GM12878 (cell line): ENCODE measurements around the gene HOOK2. TPM values are rescaled to one million over a fixed set of nuclear protein-coding genes. Genes with fewer than 3 reads are reported as not detected.

ENCODE experiments used
- ATAC-seq: fragments of 200-7000 bp; cut with Tn5 transposase; 3 replicates; pipeline ENCODE4 v1.9.1; 2020; ENCODE audit warnings: mild to moderate bottlenecking, moderate library complexity
- BruUV-seq: library from RNA; stranded (reverse); fragments of 400-500 nt; replicated peaks from 2 replicates; lab custom pipeline; 2021; lab: Mats Ljungman, UMichigan
- CTCF ChIA-PET: fragments of 300-600 bp; sonication (Branson Sonifier 250); formaldehyde crosslinking; extraction: SDS; loops from one replicate; lab custom pipeline; 2021; ENCODE audit warnings: inconsistent platforms; lab: Yijun Ruan, JAX
- POLR2A ChIA-PET: fragments of 350-600 bp; formaldehyde crosslinking; extraction: SDS; loops from one replicate; lab custom pipeline; 2021; ENCODE audit warnings: inconsistent platforms; lab: Charles Lee
- RAD21 ChIA-PET: fragments of 300-600 bp; sonication (Branson Sonifier 250); formaldehyde crosslinking; loops from one replicate; lab custom pipeline; 2023; ENCODE audit warnings: antibody characterized with exemption; ENCODE audit not compliant: unreplicated experiment; lab: Charles Lee
- SMC1A ChIA-PET: fragments of 300-600 bp; sonication (Branson Sonifier 250); formaldehyde crosslinking; loops from one replicate; lab custom pipeline; 2023; ENCODE audit not compliant: unreplicated experiment, uncharacterized antibody; lab: Charles Lee
- DNase-seq: peaks from one replicate; pipeline ENCODE4 v3.0.0-alpha.2; 2011; ENCODE audit warnings: low read depth, low spot score
- FAIRE-seq: peaks from 3 replicates; lab custom pipeline; 2011; peaks lifted over from hg19 to GRCh38; lab: Jason Lieb, UNC
- H2AFZ ChIP-seq: 2 replicates; pipeline ENCODE4 v1.6.0; 2011; ENCODE audit warnings: low read depth, low read length, control low read depth; ENCODE audit not compliant: control insufficient read depth
- H3K27ac ChIP-seq: 2 replicates; pipeline ENCODE4 v1.5.1; 2011; ENCODE audit warnings: control low read depth; ENCODE audit not compliant: control insufficient read depth, insufficient read depth
- H3K27me3 ChIP-seq, 2 experiments: replicated peaks in 1 of 2; 2 replicates each; pipeline versions ENCODE4 v1.6.0 to v1.6.1; 2011; ENCODE audit warnings: low read length in 1 of 2; ENCODE audit not compliant: control insufficient read depth in 2 of 2, insufficient read depth in 2 of 2
- H3K36me3 ChIP-seq, 2 experiments: 2 replicates each; pipeline ENCODE4 v1.5.1; 2011; ENCODE audit warnings: low read length in 1 of 2; ENCODE audit not compliant: control insufficient read depth in 2 of 2, insufficient read depth in 2 of 2
- H3K4me1 ChIP-seq: 2 replicates; pipeline ENCODE4 v1.6.1; 2011; ENCODE audit warnings: mild to moderate bottlenecking, low read length, moderate library complexity, mixed read lengths; ENCODE audit not compliant: control insufficient read depth, insufficient read depth
- H3K4me2 ChIP-seq: 2 replicates; pipeline ENCODE4 v1.6.0; 2011; ENCODE audit warnings: control low read depth; ENCODE audit not compliant: control insufficient read depth, insufficient read depth
- H3K4me3 ChIP-seq: fragments of 200-600 bp; sonication (generic); 2 replicates; pipeline ENCODE4 v1.5.1; 2016
- H3K79me2 ChIP-seq: 2 replicates; pipeline ENCODE4 v1.6.0; 2011; ENCODE audit warnings: low read length; ENCODE audit not compliant: control insufficient read depth, insufficient read depth
- H3K9ac ChIP-seq: 2 replicates; pipeline ENCODE4 v1.8.0; 2011; ENCODE audit warnings: low read length, control low read depth, mixed read lengths; ENCODE audit not compliant: control insufficient read depth, insufficient read depth
- H3K9me3 ChIP-seq: replicated peaks from 3 replicates; pipeline ENCODE4 v1.5.1; 2011; ENCODE audit warnings: mild to moderate bottlenecking, low read length; ENCODE audit not compliant: control insufficient read depth, insufficient read depth
- H4K20me1 ChIP-seq: 2 replicates; pipeline ENCODE4 v1.6.0; 2011; ENCODE audit not compliant: control insufficient read depth, insufficient read depth
- CBFB ChIP-seq: IDR thresholded peaks from 2 replicates; pipeline ENCODE4 v1.6.1; 2016; ENCODE audit warnings: antibody characterized with exemption, low read depth
- CUX1 ChIP-seq: IDR thresholded peaks from 2 replicates; pipeline ENCODE4 v1.6.1; 2012; ENCODE audit warnings: improper control_type of control experiment, low read depth, low read length; ENCODE audit not compliant: insufficient replicate concordance
- FOS ChIP-seq: IDR thresholded peaks from 3 replicates; pipeline ENCODE4 v1.6.1; 2011; ENCODE audit warnings: borderline replicate concordance; ENCODE audit not compliant: insufficient read length; ENCODE audit errors: extremely low read depth
- IRF3 ChIP-seq: fragments of 450-650 bp; IDR thresholded peaks from 2 replicates; pipeline ENCODE4 v1.6.1; 2014; ENCODE audit warnings: mild to moderate bottlenecking
- MYB ChIP-seq: fragments of 150-350 bp; IDR thresholded peaks from 2 replicates; pipeline ENCODE4 v1.6.1; 2014; ENCODE audit warnings: mild to moderate bottlenecking, low read depth, low read length, borderline replicate concordance
- RAD51 ChIP-seq: fragments of 450-650 bp; IDR thresholded peaks from 2 replicates; pipeline ENCODE4 v1.6.1; 2016; ENCODE audit warnings: moderate library complexity, mild to moderate bottlenecking, inconsistent platforms
- RELB ChIP-seq: fragments of 450-650 bp; IDR thresholded peaks from 2 replicates; pipeline ENCODE4 v1.6.1; 2017; ENCODE audit warnings: low read depth, mild to moderate bottlenecking, moderate library complexity
- REST ChIP-seq: IDR thresholded peaks from 2 replicates; pipeline ENCODE4 v1.6.1; 2012; ENCODE audit warnings: mild to moderate bottlenecking, low read depth, low read length
- SIX5 ChIP-seq: IDR thresholded peaks from 2 replicates; pipeline ENCODE4 v1.6.1; 2011; ENCODE audit warnings: mild to moderate bottlenecking, low read depth, low read length, moderate library complexity; ENCODE audit not compliant: severe bottlenecking
- SMAD1 ChIP-seq: fragments of 450-650 bp; IDR thresholded peaks from 2 replicates; pipeline ENCODE4 v1.6.1; 2018; ENCODE audit warnings: mild to moderate bottlenecking, low read depth; ENCODE audit not compliant: partially characterized antibody
- STAT1 ChIP-seq: fragments of 450-650 bp; conservative IDR thresholded peaks from 2 replicates; pipeline ENCODE4 v1.6.1; 2014; ENCODE audit warnings: antibody characterized with exemption, mild to moderate bottlenecking
- STAT3 ChIP-seq: IDR thresholded peaks from 2 replicates; pipeline ENCODE4 v1.6.1; 2011; ENCODE audit warnings: low read depth, low read length, improper control_type of control experiment
- TCF12 ChIP-seq: IDR thresholded peaks from 2 replicates; pipeline ENCODE4 v1.6.1; 2011; ENCODE audit warnings: low read depth, mild to moderate bottlenecking, low read length
- WGBS: methylation state at CpG from one replicate; pipeline ENCODE4 v1.1.6; 2016; ENCODE audit warnings: low lambda C conversion rate; ENCODE audit not compliant: insufficient replicate concordance, insufficient coverage; ENCODE audit errors: missing lambda C conversion rate; 5-methylcytosine and 5-hydroxymethylcytosine counted together
- in situ Hi-C: fragments of 300-500 bp; cut with MboI; formaldehyde crosslinking; loops from 9 replicates; pipeline ENCODE4 v1.14.3; 2018; ENCODE audit warnings: mixed read lengths
- intact Hi-C: fragments of 100-400 bp; cut with micrococcal nuclease; formaldehyde crosslinking; loops from one replicate; pipeline ENCODE4 v1.14.2; 2022; ENCODE audit not compliant: unreplicated experiment
- polyA plus RNA-seq, 11 experiments: library from polyadenylated mRNA; depleted of rRNA in 4 of 11; unstranded in 6 of 11; stranded (reverse) in 5 of 11; fragments of >200 nt; fragmentation: Nextera tagmentation in 4 of 11; fragmentation: Illumina TruSeq in 1 of 11; extraction: Ambion mirVana in 4 of 11; extraction: Trizol in 1 of 11; gene quantifications; 1 replicate in 1 of 11; 2 replicates in 10 of 11; pipeline versions ENCODE4 v1.2.1 to v1.2.3, GENCODE V29; 2011 to 2016; ENCODE audit warnings: inconsistent platforms in 2 of 11, missing spikeins in 2 of 11, low read depth in 1 of 11
- total RNA-seq, 4 experiments: library from RNA; depleted of rRNA in 3 of 4; stranded (reverse); fragments of >200 nt in 3 of 4; fragmentation: Illumina TruSeq in 1 of 4; extraction: Trizol in 1 of 4; gene quantifications; 2 replicates each; pipeline versions ENCODE4 v1.2.1 to v1.2.3, GENCODE V29; 2013 to 2021

The HOOK2 gene
- total and polyA plus RNA-seq, 10 of the 15 experiments (the other 5 are each of a cell fraction or from before 2014, with no cell fraction given) = 1.5 to 9.6 (median 6.2) TPM

GRCh38 chr19:12715929-12716328 lies 59.4 kb downstream of the HOOK2 start:
- no peak for FAIRE-seq
- H3K79me2 ChIP-seq = peaks cover 26% of the 10 kb centered on the region
- TF ChIP-seq RAD51 (no peak), TCF12 (no peak), SMAD1 (no peak), IRF3 (no peak), RELB (no peak), CBFB (no peak), SIX5 (no peak), FOS (no peak), STAT1 (no peak), REST (no peak), STAT3 (no peak), CUX1 (no peak), MYB (no peak)

More at GRCh38 chr19:12715929-12716328, 59.4 kb downstream of the HOOK2 start:
- no peaks in the 10 kb centered on the region for H3K27me3 ChIP-seq
- no TSS peak for BruUV-seq
- RAD21 ChIA-PET = interaction anchor here (0.6 to 2.2 kb wide), 3 partner anchors 44 to 249 kb away, joined by 3 to 7 read pairs (median 3); no protein-coding TSS in a partner anchor
- 0 out of 2 replicates have a peak, but pooled peaks cover 4% of the 10 kb centered on the region for H3K4me1 ChIP-seq
- H3K4me2 ChIP-seq = no peak overlapping the region
- H3K27ac ChIP-seq = no peak overlapping the region
- H3K4me3 ChIP-seq = no peak overlapping the region
- no peaks in the 10 kb centered on the region for H3K9me3 ChIP-seq
- no peaks in the 10 kb centered on the region; the same call in 1 of the 2 replicates for H4K20me1 ChIP-seq
- 100% methylated on average over 3 of the region's 3 CpGs for WGBS
- CTCF ChIA-PET = interaction anchor here (1.2 to 3.2 kb wide), 6 partner anchors 17 to 132 kb away, joined by 4 to 27 read pairs (median 14); partner anchors contain the start of gene TRIR
- no peak for DNase-seq
- no peak overlapping the region for H2AFZ ChIP-seq
- POLR2A ChIA-PET = interaction anchor here (0.7 to 0.8 kb wide), 2 partner anchors 39 to 128 kb away, joined by 3 to 5 read pairs; no protein-coding TSS in a partner anchor
- no peak for ATAC-seq
- in situ Hi-C loops (no loop called here), intact Hi-C loops (no loop called here)
- SMC1A ChIA-PET = no interaction called here
- H3K36me3 ChIP-seq = peaks cover 21 to 34% of the 10 kb centered on the region in 2 experiments
- no peak overlapping the region for H3K9ac ChIP-seq
